Colonic mucosa (tissue), 4 donors: ENCODE data around the gene RABGAP1L. TPM values are rescaled to one million over a fixed set of nuclear protein-coding genes. Genes with fewer than 3 reads are reported as not detected.
"Not testable (repeated sequence)": the region's sequence is repeated elsewhere in the genome, so short reads cannot be mapped to it uniquely, and the experiment has no call there.

Experiments used
- DNase-seq: peaks from one replicate; pipeline ENCODE4 v3.0.0-alpha.2; 2020
- H3K27ac ChIP-seq: fragments of 200-600 bp; one replicate; pipeline ENCODE4 v1.8.0; 2021
- H3K27me3 ChIP-seq: fragments of 200-600 bp; one replicate; pipeline ENCODE4 v1.8.0; 2021
- H3K36me3 ChIP-seq: fragments of 200-600 bp; one replicate; pipeline ENCODE4 v1.8.0; 2021
- H3K4me1 ChIP-seq: fragments of 200-600 bp; one replicate; pipeline ENCODE4 v1.8.0; 2021; ENCODE audit warnings: mild to moderate bottlenecking
- H3K4me3 ChIP-seq: fragments of 200-600 bp; one replicate; pipeline ENCODE4 v1.8.0; 2021
- H3K9ac ChIP-seq, 2 donors: one replicate each; pipeline ENCODE4 v1.7.0; 2013; ENCODE audit warnings: control low read depth in 2 of 2, low read depth in 2 of 2, low read length in 2 of 2
- H3K9me3 ChIP-seq: fragments of 200-600 bp; one replicate; pipeline ENCODE4 v1.8.0; 2021
- CTCF ChIP-seq: fragments of 200-600 bp; IDR thresholded peaks from one replicate; pipeline ENCODE4 v1.8.0; 2022; ENCODE audit warnings: antibody characterized with exemption, mild to moderate bottlenecking
- intact Hi-C: fragments of 100-400 bp; cut with DNase I; formaldehyde crosslinking; loops from one replicate; pipeline ENCODE4 v1.14.1; 2022
- total RNA-seq, 2 donors: library from RNA; stranded (reverse); fragmentation: NEBNext Ultra II Directional in 1 of 2; extraction: Animal tissue kit (Norgen Biotek cat#: 25700) in 1 of 2; gene quantifications; one replicate each; pipeline ENCODE4 v1.2.1, GENCODE V29; 2021
- donor health status: healthy.
- donor health status: DM: no; HTN: no; CAD: no.
- donor health status: DM: no; HTN: no; CAD: no.

The RABGAP1L gene
- total RNA-seq, 2 donors from 2014 or later = 50.3 to 87.0 TPM

- Histone ChIP-seq H3K36me3 (no peaks in the 10 kb centered on the region), H3K4me3 (no peak overlapping the region), H3K9ac (no peak overlapping the region), H3K9me3 (no peaks in the 10 kb centered on the region), H3K27ac (no peak overlapping the region), H3K4me1 (no peaks in the 10 kb centered on the region), H3K27me3 (no peaks in the 10 kb centered on the region)
- no peak for DNase-seq
- intact Hi-C loops = no loop called here
- TF ChIP-seq CTCF = no peak
Observed at GRCh38 chr1:174134003-174134659, 25.2 kb upstream of the RABGAP1L start.

GRCh38 chr1:174135211-174135610 is 24.1 kb upstream of the RABGAP1L start:
- no peak overlapping the region for H3K9ac ChIP-seq
- no peaks in the 10 kb centered on the region for H3K36me3 ChIP-seq
- TF ChIP-seq CTCF = no peak
- DNase-seq = no peak
- no peaks in the 10 kb centered on the region for H3K9me3 ChIP-seq
- H3K4me3 ChIP-seq = no peak overlapping the region
- no peaks in the 10 kb centered on the region for H3K27me3 ChIP-seq
- no peaks in the 10 kb centered on the region for H3K4me1 ChIP-seq
- intact Hi-C loops = no loop called here
- H3K27ac ChIP-seq = no peak overlapping the region

- H3K4me3 ChIP-seq = no peak overlapping the region
- no peaks in the 10 kb centered on the region for H3K36me3 ChIP-seq
- no peaks in the 10 kb centered on the region for H3K4me1 ChIP-seq
- DNase-seq = no peak
- H3K27ac ChIP-seq = no peak overlapping the region
- intact Hi-C loops = no loop called here
- no peaks in the 10 kb centered on the region for H3K27me3 ChIP-seq
- no peaks in the 10 kb centered on the region for H3K9me3 ChIP-seq
- no peak overlapping the region for H3K9ac ChIP-seq
- no peak for TF ChIP-seq CTCF
Observed at GRCh38 chr1:174136714-174137113, 22.6 kb upstream of the RABGAP1L start.

- no peak overlapping the region for H3K27ac ChIP-seq
- TF ChIP-seq CTCF = no peak
- no peaks in the 10 kb centered on the region for H3K27me3 ChIP-seq
- H3K4me1 ChIP-seq = no peaks in the 10 kb centered on the region
- H3K9me3 ChIP-seq = no peaks in the 10 kb centered on the region
- no peak overlapping the region for H3K9ac ChIP-seq
- H3K36me3 ChIP-seq = no peaks in the 10 kb centered on the region
- DNase-seq = no peak
- no peak overlapping the region for H3K4me3 ChIP-seq
- intact Hi-C loops = no loop called here
Observed at GRCh38 chr1:174142836-174143235, 16.5 kb upstream of the RABGAP1L start.

- H3K4me1 ChIP-seq, H3K27me3 ChIP-seq, H3K4me3 ChIP-seq, H3K9me3 ChIP-seq, H3K36me3 ChIP-seq, intact Hi-C loops, H3K9ac ChIP-seq, H3K27ac ChIP-seq: not testable (repeated sequence)
- DNase-seq = peak; percentile 45
Observed at GRCh38 chr1:174143727-174144396, 15.5 kb upstream of the RABGAP1L start.

GRCh38 chr1:174144397-174144783 is 14.9 kb upstream of the RABGAP1L start:
- H3K9ac ChIP-seq, H3K4me1 ChIP-seq, DNase-seq, H3K27me3 ChIP-seq, H3K36me3 ChIP-seq, H3K9me3 ChIP-seq, H3K4me3 ChIP-seq, intact Hi-C loops, H3K27ac ChIP-seq: not testable (repeated sequence)
